Iris pigment epithelial cell (primary cell): ENCODE results near the gene ANKRD31.
"Not testable (repeated sequence)": the region's sequence is repeated elsewhere in the genome, so short reads cannot be mapped to it uniquely, and the experiment has no call there.

Source experiments
- DNase-seq: peaks from one replicate; pipeline ENCODE4 v3.0.0-alpha.2; 2011; ENCODE audit warnings: low read depth

Gene ANKRD31

DNA sequence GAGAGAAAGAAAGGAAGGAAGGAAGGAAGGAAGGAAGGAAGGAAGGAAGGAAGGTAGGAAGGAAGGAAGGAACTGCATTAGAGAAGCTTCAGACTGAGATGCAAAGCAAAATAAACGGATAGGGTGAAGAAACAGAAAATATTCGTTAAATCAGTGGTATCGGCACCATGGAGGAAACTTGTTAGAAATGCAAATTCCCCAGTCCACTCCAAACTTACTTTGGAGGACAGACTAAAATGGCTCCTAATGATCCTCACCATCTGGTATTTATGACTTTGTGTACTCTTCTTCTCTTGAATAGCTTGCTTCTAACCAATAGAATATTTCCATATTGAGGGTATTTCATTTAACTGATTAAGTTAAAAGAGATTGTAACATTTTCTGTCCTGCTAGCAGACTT is 96.4 kb downstream of the ANKRD31 start:
- DNase-seq, result no peak

DNA sequence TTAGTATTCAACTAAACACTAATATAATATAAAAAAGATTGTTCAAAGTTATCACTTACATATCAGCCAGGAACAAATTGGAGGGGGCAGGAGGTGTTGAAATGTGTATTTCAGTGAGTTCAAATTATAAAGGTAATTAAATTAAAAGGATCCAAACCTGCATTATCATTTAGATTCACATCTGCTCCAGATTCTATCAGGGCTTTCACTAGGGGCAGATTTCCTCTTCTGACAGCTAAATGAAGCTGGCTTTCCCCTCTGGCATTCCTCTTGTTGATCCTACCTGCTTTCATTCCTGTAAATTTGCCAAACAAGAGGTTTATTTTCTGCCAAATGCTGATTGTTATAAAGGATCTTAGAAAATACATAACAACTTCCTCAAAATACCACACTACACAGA is 98.0 kb downstream of the ANKRD31 start:
- DNase-seq, result no peak

DNA sequence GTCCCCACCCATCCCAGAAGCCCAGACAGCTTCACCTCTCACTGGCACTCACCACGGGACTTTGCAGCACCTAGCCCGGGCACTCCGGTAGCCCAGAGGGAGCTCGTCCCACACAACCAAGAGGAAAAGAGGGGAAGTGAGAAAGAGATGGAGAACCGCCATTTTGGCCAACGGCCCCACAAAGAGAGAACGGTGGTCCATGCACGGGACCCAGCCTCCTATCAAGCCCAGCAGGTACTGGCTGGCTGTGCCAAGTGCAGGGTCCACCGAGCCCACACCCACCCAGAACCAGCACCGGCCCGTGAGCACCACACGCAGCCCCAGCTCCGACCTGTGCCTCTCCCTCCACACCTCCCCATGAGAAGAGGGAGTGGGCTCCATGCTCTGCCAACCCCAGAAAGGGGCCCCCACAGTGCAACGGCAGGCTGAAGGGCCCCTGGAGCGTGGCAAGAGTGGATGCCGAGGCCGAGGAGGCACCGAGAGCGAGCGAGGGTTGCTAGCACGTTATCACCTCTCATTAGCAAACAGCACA is 105.8 kb downstream of the ANKRD31 start:
- DNase-seq, result no peak

DNA sequence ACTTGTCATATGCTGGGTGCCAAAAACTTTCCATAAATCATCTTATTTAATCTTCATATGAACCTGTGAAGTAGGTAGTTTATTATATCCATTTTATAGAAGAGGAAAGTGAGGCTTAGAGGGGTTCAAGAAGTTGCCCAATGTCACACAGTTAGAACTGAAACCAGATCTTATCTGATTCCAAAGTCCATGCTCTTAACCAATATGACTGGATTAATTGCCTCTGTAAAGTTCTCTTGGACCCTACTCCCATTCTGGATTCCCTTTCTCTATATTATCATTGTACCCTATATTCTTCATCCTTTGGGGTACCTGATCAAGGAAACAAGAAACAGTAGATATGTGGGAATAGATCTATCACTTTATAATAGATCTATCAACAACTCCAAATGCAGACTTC is 119.8 kb downstream of the ANKRD31 start:
- no peak for DNase-seq

DNA sequence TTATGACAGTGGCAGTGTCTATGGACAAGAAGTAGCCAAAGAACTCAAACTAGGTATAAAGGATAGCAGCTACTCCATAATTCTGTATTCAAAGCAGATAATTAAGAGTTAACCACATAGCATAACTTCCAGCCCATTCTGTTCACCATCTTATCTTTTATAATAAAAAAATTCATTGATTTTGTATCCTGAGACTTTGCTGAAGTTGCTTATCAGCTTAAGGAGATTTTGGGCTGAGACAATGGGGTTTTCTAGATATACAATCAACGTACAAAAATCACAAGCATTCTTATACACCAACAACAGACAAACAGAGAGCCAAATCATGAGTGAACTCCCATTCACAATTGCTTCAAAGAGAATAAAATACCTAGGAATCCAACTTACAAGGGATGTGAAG is 122.4 kb downstream of the ANKRD31 start:
- DNase-seq, result not testable (repeated sequence)

DNA sequence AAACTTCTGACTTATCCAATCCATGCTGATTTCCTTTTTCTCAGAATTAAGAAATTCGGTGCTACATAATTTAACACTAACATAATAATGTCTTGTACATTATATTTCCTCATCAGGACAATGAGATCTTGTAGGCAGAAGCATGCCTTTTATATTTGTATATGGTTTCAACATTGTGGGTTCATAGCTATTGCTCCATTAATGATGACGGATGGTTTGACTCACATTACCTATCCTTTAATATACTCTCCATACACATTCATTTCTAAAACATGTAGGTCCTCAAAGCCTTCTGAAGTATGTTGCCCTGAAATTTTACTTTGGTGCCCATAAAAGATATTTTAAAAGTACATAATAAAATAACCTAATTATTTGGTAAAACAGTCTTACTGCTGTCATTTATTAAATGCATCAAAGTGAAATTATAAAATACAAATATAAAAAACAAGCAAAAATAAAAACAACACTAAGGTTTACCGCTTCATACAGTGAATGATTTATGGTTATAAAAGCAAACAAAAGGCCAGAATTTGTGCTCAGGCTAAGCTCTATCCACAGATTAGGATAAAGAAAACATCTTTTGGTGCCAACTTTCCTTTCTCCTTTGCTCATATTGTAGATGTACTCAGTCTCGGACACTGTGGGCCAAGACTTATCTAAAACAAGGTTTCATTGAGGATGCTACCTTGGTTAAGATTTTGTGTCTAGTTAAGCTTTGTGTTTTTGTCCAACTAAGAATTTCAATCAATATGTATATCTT is 123.1 kb downstream of the ANKRD31 start:
- DNase-seq, result peak; percentile 8

DNA sequence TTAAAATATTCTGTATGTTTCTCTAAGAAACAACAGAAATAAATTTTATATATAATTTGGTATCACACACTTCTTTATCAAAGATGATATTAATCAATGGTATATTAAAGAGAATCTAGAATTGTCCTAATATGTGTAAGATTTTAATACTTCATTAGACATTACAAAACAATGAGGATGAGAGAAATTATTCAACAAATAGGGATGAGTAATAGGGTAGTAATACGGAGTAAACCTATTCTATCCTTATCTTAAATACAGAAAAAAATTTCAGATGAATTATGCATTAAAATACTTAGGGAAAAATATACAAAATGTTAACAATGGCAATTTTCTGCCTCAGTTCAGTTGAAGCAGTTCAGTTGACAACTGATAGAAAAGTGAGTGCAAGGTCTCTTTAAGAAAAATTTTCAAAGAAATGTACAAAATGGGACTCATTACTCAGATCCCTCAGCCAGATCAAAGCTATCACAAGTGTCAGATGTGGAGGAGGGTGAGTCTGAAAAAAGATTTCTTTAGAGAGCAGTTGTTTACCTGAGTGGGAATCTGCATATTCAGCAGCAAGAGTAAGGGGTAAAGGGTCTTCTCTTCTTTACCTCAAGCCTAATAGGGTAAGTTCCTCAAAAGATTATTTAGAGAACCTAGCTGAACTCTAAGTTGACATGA is 127.6 kb downstream of the ANKRD31 start:
- no peak for DNase-seq

DNA sequence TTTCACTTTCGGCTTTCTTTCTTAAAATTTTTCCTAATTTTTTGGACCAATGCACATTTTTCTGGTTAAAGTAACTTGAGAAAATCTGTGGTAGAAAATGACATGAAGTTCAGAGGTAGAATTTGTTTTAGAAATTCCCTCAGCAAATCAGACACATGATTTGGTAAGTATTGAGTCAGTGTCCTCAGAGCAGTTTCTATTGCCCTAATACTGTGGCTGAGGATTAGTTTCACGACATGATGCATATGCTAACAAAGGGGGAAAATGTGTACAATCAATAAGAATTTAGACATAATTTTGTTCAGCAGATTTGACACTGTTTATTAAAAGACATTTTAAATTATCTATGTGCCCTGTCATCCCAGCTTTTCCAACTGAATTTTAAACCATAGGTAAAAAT is 128.2 kb downstream of the ANKRD31 start:
- no peak for DNase-seq

DNA sequence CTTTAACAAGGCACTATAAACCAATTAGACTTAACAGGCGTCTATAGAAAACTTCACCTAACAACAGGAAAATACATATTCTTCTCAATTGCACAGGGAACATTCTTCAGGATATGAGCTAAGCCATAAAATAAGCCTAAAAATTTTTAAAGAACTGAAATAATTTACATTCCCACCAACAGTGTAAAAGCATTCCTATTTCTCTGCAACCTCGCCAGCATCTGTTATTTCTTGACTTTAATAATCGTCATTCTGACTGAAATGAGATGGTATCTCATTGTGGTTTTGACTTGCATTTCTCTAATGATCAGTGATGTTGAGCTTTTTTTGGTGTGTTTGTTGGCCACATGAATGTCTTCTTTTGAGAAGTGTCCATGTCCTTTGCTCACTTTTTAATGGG is 140.7 kb downstream of the ANKRD31 start:
- DNase-seq, result peak; percentile 36

DNA sequence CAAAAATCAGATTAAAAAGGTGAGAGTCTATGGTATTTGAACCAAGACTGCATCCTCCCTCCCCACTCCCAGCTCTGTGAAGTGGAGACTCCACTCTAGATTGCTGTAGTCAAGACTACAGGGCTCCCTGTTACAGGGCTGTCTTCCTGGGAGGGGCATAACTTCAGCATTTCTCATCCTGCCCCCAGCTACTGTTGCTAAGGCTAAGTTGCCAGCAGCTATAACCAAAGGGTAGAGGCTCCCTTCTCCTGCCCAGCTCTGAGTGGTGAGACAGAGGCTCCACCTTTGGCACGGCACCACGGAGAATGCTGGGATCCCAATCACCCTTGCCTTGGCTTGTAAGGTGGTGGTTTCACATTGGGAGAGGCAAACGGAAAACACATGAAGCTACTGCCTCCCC is 145.1 kb downstream of the ANKRD31 start:
- peak; percentile 9 for DNase-seq

DNA sequence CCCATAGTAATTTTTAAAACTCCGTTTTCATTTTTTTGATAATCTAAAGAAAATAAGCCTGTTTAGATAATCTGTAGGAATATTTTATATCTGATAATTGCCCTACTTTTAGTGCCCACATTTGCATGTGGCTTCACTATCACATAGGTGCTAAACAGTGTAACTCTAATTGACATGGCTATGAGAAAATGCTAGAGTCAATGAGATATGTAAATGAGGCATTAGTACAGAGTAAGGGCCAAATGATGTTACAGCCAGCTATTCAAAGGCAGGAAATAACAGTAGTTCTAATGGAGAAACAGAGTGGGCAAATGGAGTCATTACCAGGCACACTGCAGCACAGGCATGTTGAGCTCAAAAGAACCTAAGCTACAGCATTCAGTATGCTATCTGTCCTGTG is 147.0 kb downstream of the ANKRD31 start:
- no peak for DNase-seq

DNA sequence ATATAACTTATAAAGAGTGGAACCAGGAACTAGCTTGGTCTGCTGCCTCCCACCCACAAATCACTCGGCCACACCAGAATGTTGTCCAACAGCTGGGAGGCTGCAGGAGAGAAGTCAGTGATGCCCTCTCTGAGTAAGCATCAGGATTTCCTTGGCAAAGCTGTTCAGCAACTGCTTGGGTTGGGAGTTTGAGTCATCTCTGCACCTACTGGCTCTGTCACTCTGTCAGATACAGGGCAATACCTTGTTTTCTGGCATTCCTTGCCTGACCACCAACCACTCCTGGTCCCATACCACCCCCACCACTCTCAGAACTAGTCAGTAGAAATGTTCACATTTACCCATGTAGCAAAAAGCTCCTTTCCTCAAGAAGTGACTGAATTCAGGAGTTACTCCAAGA is 147.5 kb downstream of the ANKRD31 start:
- DNase-seq, result no peak

DNA sequence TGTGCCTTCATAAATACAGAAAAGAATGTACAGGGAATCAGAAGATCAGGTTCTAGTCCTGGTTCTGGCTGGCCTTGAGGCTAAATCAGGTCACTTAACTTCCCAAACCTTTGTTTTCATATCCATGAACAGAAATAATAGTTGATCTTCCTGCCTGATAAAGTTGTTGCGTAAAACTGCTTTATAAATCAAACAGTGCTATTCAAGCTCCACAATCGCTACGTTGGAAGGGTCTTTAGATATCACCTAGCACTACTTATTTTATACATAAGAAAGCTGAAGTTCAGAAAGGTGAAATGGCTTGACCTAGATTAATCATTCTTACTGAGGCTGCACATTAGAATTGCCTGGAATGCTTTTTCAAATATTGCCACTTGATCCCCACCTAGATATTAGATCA is 148.0 kb downstream of the ANKRD31 start:
- no peak for DNase-seq

DNA sequence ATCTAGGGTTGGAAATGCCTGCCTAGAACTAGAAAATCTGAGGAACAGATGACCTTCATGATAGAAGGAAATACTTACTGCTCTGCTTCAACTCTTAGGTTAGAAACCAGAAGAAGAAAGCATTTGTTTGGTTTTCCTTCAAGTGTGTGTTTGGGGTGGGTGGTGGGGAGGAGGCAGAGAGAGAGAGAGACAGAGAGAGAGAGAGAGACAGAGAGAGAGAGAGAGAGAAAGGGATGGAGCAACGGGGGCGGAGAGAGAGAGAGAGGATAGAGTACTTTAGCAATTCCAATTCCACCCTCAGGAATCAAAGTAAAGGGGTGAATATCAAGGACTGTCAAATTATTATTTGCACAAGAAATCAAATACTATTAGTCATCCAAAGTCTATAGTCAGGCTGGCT is 155.2 kb downstream of the ANKRD31 start:
- no peak for DNase-seq

DNA sequence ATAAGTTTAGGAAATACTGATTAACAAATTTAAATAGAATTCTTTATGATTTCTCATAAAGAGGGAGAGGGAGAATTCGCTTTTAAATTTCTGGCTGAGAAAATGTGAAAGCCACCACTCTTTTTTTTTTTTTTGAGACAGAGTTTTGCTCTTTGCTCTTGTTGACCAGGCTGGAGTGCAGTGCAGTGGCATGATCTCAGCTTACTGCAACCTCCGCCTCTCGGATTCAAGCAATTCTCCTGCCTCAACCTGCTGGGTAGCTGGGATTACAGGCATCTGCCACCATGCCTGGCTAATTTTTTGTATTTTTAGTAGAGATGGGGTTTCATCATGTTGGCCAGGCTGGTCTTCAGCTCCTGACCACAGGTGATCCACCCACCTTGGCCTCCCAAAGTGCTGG is 157.3 kb downstream of the ANKRD31 start:
- not testable (repeated sequence) for DNase-seq

DNA sequence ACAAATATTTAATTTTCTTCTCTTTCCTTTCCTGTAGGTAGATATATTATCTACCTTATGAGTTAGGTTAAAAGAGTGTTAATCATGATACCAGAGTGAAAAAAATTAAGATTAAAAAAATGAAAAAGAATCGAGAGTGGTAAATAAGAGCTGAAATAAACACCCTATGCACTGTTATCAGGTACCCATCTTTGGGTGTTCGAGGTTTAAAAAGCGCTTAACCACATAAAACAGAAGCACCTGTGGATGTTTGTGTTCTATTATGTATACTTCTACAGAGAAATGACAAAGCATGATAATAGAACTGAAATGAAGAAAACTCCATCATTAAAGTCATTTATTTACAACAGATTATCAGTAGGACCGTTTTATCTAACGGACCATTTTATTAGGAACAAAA is 158.7 kb downstream of the ANKRD31 start:
- no peak for DNase-seq

DNA sequence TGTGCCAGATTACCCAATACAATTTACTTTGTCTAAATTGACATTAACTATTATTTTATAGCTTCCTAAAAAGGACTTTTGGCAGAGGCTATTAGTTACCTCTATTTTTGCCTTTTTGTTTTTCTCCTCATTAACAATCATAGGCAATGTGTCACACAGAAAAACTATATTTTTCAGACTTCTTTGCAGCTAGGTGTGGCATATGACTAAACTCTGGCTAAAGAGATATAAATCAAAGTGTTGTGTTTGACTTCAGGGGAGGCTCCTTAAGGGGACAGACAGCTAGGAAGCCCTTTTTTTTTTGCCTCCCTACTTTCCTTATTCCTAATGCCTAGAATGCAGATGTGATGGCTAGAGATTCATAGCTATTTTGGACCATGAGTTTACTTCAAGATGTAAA is 164.6 kb downstream of the ANKRD31 start:
- no peak for DNase-seq

DNA sequence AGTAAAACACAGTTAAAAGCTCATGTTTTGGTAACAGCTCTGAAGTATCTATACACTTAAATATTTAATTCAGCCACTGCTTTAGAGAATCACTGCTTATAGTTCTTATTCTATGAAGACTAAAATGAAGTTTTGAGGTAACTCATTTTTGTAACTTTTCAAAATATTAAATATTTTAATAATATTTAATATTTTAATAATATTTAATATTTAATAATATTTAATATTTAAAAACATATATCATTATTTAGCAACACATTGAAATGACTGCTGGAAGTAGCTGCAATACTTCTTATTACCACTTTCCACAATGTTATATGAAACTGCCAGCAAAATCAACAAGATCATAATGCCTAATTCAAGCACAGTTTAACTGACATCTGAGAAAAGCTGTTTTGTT is 165.6 kb downstream of the ANKRD31 start:
- DNase-seq, result no peak

DNA sequence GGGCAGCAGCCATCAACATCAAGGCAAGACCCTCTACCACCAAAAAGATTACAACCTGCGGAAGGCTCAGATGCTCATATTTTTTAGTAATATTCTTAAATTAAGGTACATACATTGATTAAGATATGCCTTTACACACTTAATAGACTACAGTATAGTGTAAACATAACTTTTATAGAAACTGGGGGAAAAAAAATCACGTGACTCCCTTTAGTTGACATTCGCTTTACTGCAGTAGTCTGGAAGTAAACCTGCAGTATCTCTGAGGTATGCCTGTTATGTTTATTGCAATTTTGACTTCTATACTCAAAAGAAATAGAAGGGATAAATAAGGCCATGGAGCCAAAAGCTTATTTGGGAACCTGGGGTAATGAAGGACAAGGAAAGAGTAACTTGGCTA is 169.2 kb downstream of the ANKRD31 start:
- DNase-seq, result no peak

DNA sequence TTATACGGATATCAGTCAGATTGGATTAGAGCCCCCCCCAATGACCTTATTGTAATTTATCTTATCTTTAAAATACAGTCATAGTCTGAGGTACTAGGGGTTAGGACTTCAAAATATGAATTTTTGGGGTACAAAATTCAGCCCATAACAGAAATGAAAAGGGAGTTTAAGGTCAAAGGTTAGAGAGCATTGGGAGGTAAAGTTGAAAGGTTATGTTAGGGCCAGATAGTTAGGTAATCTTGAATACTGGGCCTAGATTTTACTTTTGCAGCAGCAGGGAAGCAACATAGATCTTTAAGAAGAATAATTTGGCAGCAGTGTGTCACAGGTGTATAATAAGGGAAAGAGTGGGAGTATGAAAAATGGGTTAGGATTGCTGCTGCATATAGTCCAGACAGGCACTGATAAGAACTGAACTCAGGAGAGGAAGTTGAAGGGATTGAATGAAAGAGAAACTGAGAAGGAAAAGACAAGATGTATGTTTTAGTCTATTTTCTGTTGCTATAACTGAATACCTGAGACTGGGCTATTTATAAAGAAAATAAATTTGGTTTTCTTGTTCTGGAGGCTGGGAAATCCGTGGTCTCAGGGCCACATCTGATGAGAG is 173.7 kb downstream of the ANKRD31 start:
- DNase-seq, result no peak

DNA sequence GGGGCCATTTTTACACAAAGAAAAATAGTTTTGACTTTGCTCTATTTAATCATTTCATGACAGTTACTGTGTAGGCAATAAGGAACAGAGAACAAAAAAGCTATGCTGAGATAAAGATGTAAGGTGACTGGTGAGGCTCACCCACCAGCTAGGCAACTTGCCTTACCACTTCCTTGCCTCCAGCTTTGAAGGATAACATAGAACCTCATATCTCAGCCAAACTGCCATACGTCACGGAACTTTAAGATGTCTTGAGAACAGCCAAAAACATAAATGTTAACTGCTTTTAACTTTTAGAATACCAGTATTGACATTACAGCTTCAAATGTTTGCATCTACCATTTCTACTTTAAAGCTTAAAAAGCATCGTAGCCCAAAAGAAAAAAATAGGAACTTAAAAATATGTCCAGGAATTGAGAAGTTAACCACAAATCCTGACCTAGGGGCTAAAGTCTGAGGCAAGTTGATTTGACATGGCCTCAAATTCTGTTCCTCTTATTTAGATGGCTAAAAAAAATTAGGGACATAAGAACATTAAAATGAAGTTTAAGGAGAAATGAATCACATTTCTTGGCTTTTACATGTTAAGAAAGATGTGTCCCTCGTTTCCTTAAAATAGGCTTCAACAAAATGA is 176.6 kb downstream of the ANKRD31 start:
- DNase-seq, result no peak

DNA sequence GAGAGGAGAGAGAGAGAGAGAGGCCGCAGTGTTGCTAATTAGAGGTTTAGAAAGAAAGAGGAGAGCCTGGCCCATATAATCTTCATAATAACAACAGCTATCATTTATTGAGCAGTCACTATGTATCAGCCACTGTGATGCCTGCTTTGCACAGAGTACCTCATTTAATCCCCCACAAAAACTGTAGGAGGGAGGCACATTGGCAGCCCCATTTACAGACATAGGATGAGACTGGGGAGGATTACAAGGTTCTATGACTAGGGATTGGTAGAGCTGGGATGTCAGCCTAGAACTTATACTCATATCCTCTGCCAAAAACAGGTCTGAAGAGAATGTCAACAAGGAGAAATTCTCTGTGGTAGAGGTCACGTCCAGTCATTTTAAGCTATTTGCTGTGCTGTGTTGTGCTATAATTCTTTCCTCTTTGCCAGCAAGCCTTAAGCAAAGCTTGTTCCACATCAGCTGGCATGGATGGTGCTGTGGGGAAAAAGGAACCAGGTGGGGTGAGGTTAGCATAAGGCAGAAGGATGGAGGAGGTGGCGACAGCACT is 177.6 kb downstream of the ANKRD31 start:
- DNase-seq, result no peak
